ENCODE data around the gene NECAB2. TPM values are rescaled to one million over a fixed set of nuclear protein-coding genes. Genes with fewer than 3 reads are reported as not detected.
"Not testable (repeated sequence)": the region's sequence is repeated elsewhere in the genome, so short reads cannot be mapped to it uniquely, and the experiment has no call there.

The NECAB2 gene
- total RNA-seq, 2 donors from 2014 or later, result 2.8 TPM; not detected in 1

GRCh38 chr16:83939266-83939855, 28.7 kb upstream of the NECAB2 start:
- no peak for DNase-seq (ENCODE audit: low spot score)
- WGBS, result 77% methylated on average over 12 of the region's 12 CpGs
- Histone ChIP-seq H3K4me1 (replicated peaks) (no peaks in the 10 kb centered on the region), H3K36me3 (no peaks in the 10 kb centered on the region), H3K27me3 (replicated peaks; ENCODE audit: insufficient read depth) (no peaks in the 10 kb centered on the region), H3K4me3 (no peak overlapping the region), H3K27ac (no peak overlapping the region), H3K9me3 (no peaks in the 10 kb centered on the region)
- intact Hi-C loops (cut with DNase I), result no loop called here
- no peak for TF ChIP-seq CTCF (IDR thresholded peaks at IDR 0.05)

- no peak for DNase-seq (ENCODE audit: low spot score)
Observed at GRCh38 chr16:83940119-83940518, 27.9 kb upstream of the NECAB2 start.

GRCh38 chr16:83940630-83941378, 27.2 kb upstream of the NECAB2 start:
- TF ChIP-seq POLR2A (IDR thresholded peaks at IDR 0.05) (no peak), POLR2AphosphoS5 (IDR thresholded peaks at IDR 0.05) (no peak), CTCF (IDR thresholded peaks at IDR 0.05) (no peak)
- intact Hi-C loops (cut with DNase I), result no loop called here
- Histone ChIP-seq H3K36me3 (no peaks in the 10 kb centered on the region), H3K9me3 (no peaks in the 10 kb centered on the region), H3K4me1 (replicated peaks) (no peaks in the 10 kb centered on the region), H3K4me3 (no peak overlapping the region), H3K27me3 (replicated peaks; ENCODE audit: insufficient read depth) (no peaks in the 10 kb centered on the region), H3K27ac (no peak overlapping the region)
- WGBS, result 75% methylated on average over 28 of the region's 28 CpGs
- DNase-seq (ENCODE audit: low spot score), result no peak

More at GRCh38 chr16:83940119-83940518, 27.9 kb upstream of the NECAB2 start:
- no peaks in the 10 kb centered on the region for H3K9me3 ChIP-seq
- no peaks in the 10 kb centered on the region for H3K27me3 ChIP-seq (replicated peaks; ENCODE audit: insufficient read depth)
- 72% methylated on average over 12 of the region's 12 CpGs for WGBS
- no peak overlapping the region for H3K27ac ChIP-seq
- no peaks in the 10 kb centered on the region for H3K36me3 ChIP-seq
- intact Hi-C loops (cut with DNase I), result no loop called here
- H3K4me3 ChIP-seq, result no peak overlapping the region
- TF ChIP-seq CTCF (IDR thresholded peaks at IDR 0.05) (no peak), POLR2AphosphoS5 (IDR thresholded peaks at IDR 0.05) (no peak), POLR2A (IDR thresholded peaks at IDR 0.05) (no peak)
- no peaks in the 10 kb centered on the region for H3K4me1 ChIP-seq (replicated peaks)

GRCh38 chr16:83941546-83941945, 26.5 kb upstream of the NECAB2 start:
- H3K9me3 ChIP-seq; H3K36me3 ChIP-seq; intact Hi-C loops (cut with DNase I); DNase-seq (ENCODE audit: low spot score); H3K27ac ChIP-seq; H3K27me3 ChIP-seq (replicated peaks; ENCODE audit: insufficient read depth); H3K4me3 ChIP-seq; H3K4me1 ChIP-seq (replicated peaks): not testable (repeated sequence)
- 92% methylated on average over 9 of the region's 9 CpGs for WGBS

GRCh38 chr16:83942074-83942473, 26.0 kb upstream of the NECAB2 start:
- H3K27me3 ChIP-seq (replicated peaks; ENCODE audit: insufficient read depth), result no peaks in the 10 kb centered on the region

More at GRCh38 chr16:83942074-83942473, 26.0 kb upstream of the NECAB2 start:
- DNase-seq (ENCODE audit: low spot score), result no peak
- no peak for TF ChIP-seq POLR2AphosphoS5 (IDR thresholded peaks at IDR 0.05)
- no peak for TF ChIP-seq POLR2A (IDR thresholded peaks at IDR 0.05)
- TF ChIP-seq CTCF (IDR thresholded peaks at IDR 0.05), result no peak
- intact Hi-C loops (cut with DNase I), result no loop called here
- 95% methylated on average over 14 of the region's 14 CpGs for WGBS
- H3K4me1 ChIP-seq (replicated peaks), result no peaks in the 10 kb centered on the region
- H3K9me3 ChIP-seq, result no peaks in the 10 kb centered on the region
- H3K36me3 ChIP-seq, result no peaks in the 10 kb centered on the region
- no peak overlapping the region for H3K4me3 ChIP-seq
- no peak overlapping the region for H3K27ac ChIP-seq

Measured in prostate gland (tissue), 2 donors.